NOMO-1 (cell line): ENCODE results near the gene FOXS1.

Experiments used
- DNase-seq, 2 experiments: peaks; one replicate each; lab custom pipeline; 2025; ENCODE audit not compliant: unreplicated experiment in 2 of 2; lab: John Stamatoyannopoulos, UW

The FOXS1 gene

GRCh38 chr20:31801508-31801907 is 43.9 kb downstream of the FOXS1 start:
- DNase-seq, result no peak

GRCh38 chr20:31797364-31797763 is 48.0 kb downstream of the FOXS1 start:
- no peak for DNase-seq
